ENCODE measurements around the gene CAMKMT.

CAMKMT gene

GRCh38 chr2:44715671-44716081 is 353.9 kb downstream of the CAMKMT start:
- peak; percentile 21 for TF ChIP-seq CTCF (IDR thresholded peaks at IDR 0.05; ENCODE audit: insufficient read depth, low read length, poor library complexity, severe bottlenecking)
- TF ChIP-seq EZH2phosphoT487 (conservative IDR thresholded peaks at IDR 0.05; ENCODE audit: low read length): no peak
- Histone ChIP-seq H3K4me3 (ENCODE audit: insufficient read depth, low read length, poor library complexity, severe bottlenecking) (no peak overlapping the region), H3K27me3 (ENCODE audit: low read length) (no peaks in the 10 kb centered on the region), H3K4me2 (ENCODE audit: low read depth, low read length, poor library complexity, severe bottlenecking) (no peak overlapping the region), H3K36me3 (ENCODE audit: low read length) (no peaks in the 10 kb centered on the region), H3K79me2 (ENCODE audit: insufficient read depth, low read length) (no peaks in the 10 kb centered on the region), H4K20me1 (ENCODE audit: low read depth, low read length) (no peaks in the 10 kb centered on the region), H3K9me3 (ENCODE audit: insufficient read depth, low read length) (no peaks in the 10 kb centered on the region), H3K9me2 (replicated peaks; ENCODE audit: insufficient read depth, low read length) (no peaks in the 10 kb centered on the region), H3K9ac (ENCODE audit: low read length) (no peak overlapping the region), H3K27ac (ENCODE audit: low read depth, low read length) (no peak overlapping the region), H3F3A (ENCODE audit: insufficient read depth) (peaks cover 17% of the 10 kb centered on the region; the same call in 1 of the 2 replicates), H2AFZ (ENCODE audit: low read depth, low read length, severe bottlenecking) (no peak overlapping the region)

- Histone ChIP-seq H3K9me2 (replicated peaks; ENCODE audit: insufficient read depth, low read length) (no peaks in the 10 kb centered on the region), H2AFZ (ENCODE audit: low read depth, low read length, severe bottlenecking) (no peak overlapping the region), H3K79me2 (ENCODE audit: insufficient read depth, low read length) (no peaks in the 10 kb centered on the region), H3K27me3 (ENCODE audit: low read length) (no peaks in the 10 kb centered on the region), H4K20me1 (ENCODE audit: low read depth, low read length) (no peaks in the 10 kb centered on the region), H3K36me3 (ENCODE audit: low read length) (no peaks in the 10 kb centered on the region), H3K27ac (ENCODE audit: low read depth, low read length) (no peak overlapping the region), H3K9ac (ENCODE audit: low read length) (no peak overlapping the region), H3K9me3 (ENCODE audit: insufficient read depth, low read length) (no peaks in the 10 kb centered on the region), H3K4me3 (ENCODE audit: insufficient read depth, low read length, poor library complexity, severe bottlenecking) (no peak overlapping the region), H3K4me2 (ENCODE audit: low read depth, low read length, poor library complexity, severe bottlenecking) (no peak overlapping the region), H3F3A (ENCODE audit: insufficient read depth) (peaks cover 17% of the 10 kb centered on the region; the same call in 1 of the 2 replicates)
- TF ChIP-seq EZH2phosphoT487 (conservative IDR thresholded peaks at IDR 0.05; ENCODE audit: low read length) (no peak), CTCF (IDR thresholded peaks at IDR 0.05; ENCODE audit: insufficient read depth, low read length, poor library complexity, severe bottlenecking) (no peak)
These were observed 354.4 kb downstream of the CAMKMT start for GRCh38 chr2:44716131-44716530.

GRCh38 chr2:44718431-44718830 is 356.7 kb downstream of the CAMKMT start:
- H3K4me3 ChIP-seq (ENCODE audit: insufficient read depth, low read length, poor library complexity, severe bottlenecking): no peak overlapping the region
- H3K36me3 ChIP-seq (ENCODE audit: low read length): no peaks in the 10 kb centered on the region
- no peaks in the 10 kb centered on the region for H3K27me3 ChIP-seq (ENCODE audit: low read length)
- no peaks in the 10 kb centered on the region for H3K9me2 ChIP-seq (replicated peaks; ENCODE audit: insufficient read depth, low read length)
- H2AFZ ChIP-seq (ENCODE audit: low read depth, low read length, severe bottlenecking): no peak overlapping the region
- H3K9ac ChIP-seq (ENCODE audit: low read length): no peak overlapping the region
- H4K20me1 ChIP-seq (ENCODE audit: low read depth, low read length): no peaks in the 10 kb centered on the region
- H3K9me3 ChIP-seq (ENCODE audit: insufficient read depth, low read length): no peaks in the 10 kb centered on the region
- H3K27ac ChIP-seq (ENCODE audit: low read depth, low read length): no peak overlapping the region
- H3F3A ChIP-seq (ENCODE audit: insufficient read depth): peaks cover 8% of the 10 kb centered on the region; the same call in 1 of the 2 replicates
- no peak overlapping the region for H3K4me2 ChIP-seq (ENCODE audit: low read depth, low read length, poor library complexity, severe bottlenecking)
- TF ChIP-seq EZH2phosphoT487 (conservative IDR thresholded peaks at IDR 0.05; ENCODE audit: low read length) (no peak), CTCF (IDR thresholded peaks at IDR 0.05; ENCODE audit: insufficient read depth, low read length, poor library complexity, severe bottlenecking) (no peak)
- H3K79me2 ChIP-seq (ENCODE audit: insufficient read depth, low read length): no peaks in the 10 kb centered on the region
